WTC11 (cell line): ENCODE data around the gene RBFOX1. TPM values are rescaled to one million over a fixed set of nuclear protein-coding genes. Genes with fewer than 3 reads are reported as not detected.

Source experiments
- ATAC-seq: fragments of 200-7000 bp; cut with Tn5 transposase; 2 replicates; pipeline ENCODE4 v1.10.0; 2021; ENCODE audit warnings: mild to moderate bottlenecking, moderate library complexity
- CTCF ChIA-PET: fragments of 300-600 bp; sonication (Branson Sonifier 250); formaldehyde crosslinking; loops from one replicate; lab custom pipeline; 2021; ENCODE audit warnings: antibody characterized with exemption; lab: Charles Lee
- POLR2A ChIA-PET: fragments of 350-600 bp; sonication (Branson Sonifier 250); formaldehyde crosslinking; loops from one replicate; lab custom pipeline; 2021; ENCODE audit warnings: antibody characterized with exemption; lab: Charles Lee
- DNase-seq: peaks from one replicate; pipeline ENCODE4 v3.0.0; 2021; ENCODE audit warnings: low spot score
- H3K27ac Mint-ChIP-seq: 2 replicates; pipeline ENCODE4 v1.8.0; 2021; ENCODE audit warnings: mixed read lengths
- H3K27me3 Mint-ChIP-seq: 2 replicates; pipeline ENCODE4 v1.8.0; 2021; ENCODE audit warnings: low read depth, mild to moderate bottlenecking, moderate library complexity, mixed read lengths
- H3K36me3 Mint-ChIP-seq: 2 replicates; pipeline ENCODE4 v1.8.0; 2021; ENCODE audit warnings: mixed read lengths
- H3K4me1 Mint-ChIP-seq: 2 replicates; pipeline ENCODE4 v1.8.0; 2022; ENCODE audit warnings: mixed read lengths
- H3K4me3 Mint-ChIP-seq: 2 replicates; pipeline ENCODE4 v1.8.0; 2021; ENCODE audit warnings: mild to moderate bottlenecking, moderate library complexity, mixed read lengths
- H3K9me3 Mint-ChIP-seq: 2 replicates; pipeline ENCODE4 v1.8.0; 2021; ENCODE audit warnings: mixed read lengths
- ATF6 ChIP-seq: sonication (generic); formaldehyde crosslinking; IDR thresholded peaks from 2 replicates; pipeline ENCODE4 v1.8.1; 2023; ENCODE audit warnings: mild to moderate bottlenecking, missing genetic modification reagents
- CREM ChIP-seq: sonication (generic); formaldehyde crosslinking; IDR thresholded peaks from 2 replicates; pipeline ENCODE4 v1.8.1; 2022; ENCODE audit warnings: mild to moderate bottlenecking, missing genetic modification reagents, moderate library complexity
- CTCF ChIP-seq: fragments of 200-600 bp; IDR thresholded peaks from 2 replicates; pipeline ENCODE4 v1.8.0; 2022; ENCODE audit warnings: antibody characterized with exemption
- E2F5 ChIP-seq: sonication (generic); formaldehyde crosslinking; IDR thresholded peaks from 2 replicates; pipeline ENCODE4 v1.8.1; 2022; ENCODE audit warnings: mild to moderate bottlenecking, moderate library complexity, missing genetic modification reagents
- EMX1 ChIP-seq: fragments of 250-450 bp; sonication (Bioruptor Pico); IDR thresholded peaks from 2 replicates; pipeline ENCODE4 v1.8.0; 2021; ENCODE audit warnings: mild to moderate bottlenecking
- FOXK1 ChIP-seq: sonication (generic); formaldehyde crosslinking; IDR thresholded peaks from 2 replicates; pipeline ENCODE4 v1.8.0; 2022; ENCODE audit warnings: mild to moderate bottlenecking, moderate library complexity, missing genetic modification reagents
- GRHL2 ChIP-seq: fragments of 250-450 bp; sonication (Bioruptor Pico); IDR thresholded peaks from 2 replicates; pipeline ENCODE4 v1.8.0; 2022; ENCODE audit warnings: mild to moderate bottlenecking, moderate library complexity; ENCODE audit not compliant: insufficient replicate concordance, severe bottlenecking
- NR3C1 ChIP-seq: sonication (generic); formaldehyde crosslinking; conservative IDR thresholded peaks from 2 replicates; pipeline ENCODE4 v1.8.1; 2023; ENCODE audit warnings: low read depth, mild to moderate bottlenecking, missing genetic modification reagents
- PREB ChIP-seq: sonication (generic); formaldehyde crosslinking; IDR thresholded peaks from 2 replicates; pipeline ENCODE4 v1.8.1; 2022; ENCODE audit warnings: mild to moderate bottlenecking, missing genetic modification reagents, moderate library complexity, borderline replicate concordance
- RELA ChIP-seq: sonication (generic); formaldehyde crosslinking; IDR thresholded peaks from 2 replicates; pipeline ENCODE4 v1.8.1; 2022; ENCODE audit warnings: missing genetic modification reagents, mild to moderate bottlenecking, borderline replicate concordance
- SOX15 ChIP-seq: fragments of 250-450 bp; sonication (Bioruptor Pico); IDR thresholded peaks from 2 replicates; pipeline ENCODE4 v1.9.0; 2021; ENCODE audit warnings: mild to moderate bottlenecking
- ZNF121 ChIP-seq: sonication (generic); formaldehyde crosslinking; IDR thresholded peaks from 2 replicates; pipeline ENCODE4 v1.8.0; 2023; ENCODE audit warnings: missing genetic modification reagents
- ZNF281 ChIP-seq: sonication (generic); formaldehyde crosslinking; IDR thresholded peaks from 2 replicates; pipeline ENCODE4 v1.8.0; 2023; ENCODE audit warnings: mild to moderate bottlenecking, missing genetic modification reagents
- ZNF396 ChIP-seq: fragments of 250-450 bp; sonication (Bioruptor Pico); IDR thresholded peaks from 2 replicates; pipeline ENCODE4 v1.8.0; 2021; ENCODE audit warnings: mild to moderate bottlenecking, moderate library complexity, borderline replicate concordance
- ZNF416 ChIP-seq: fragments of 250-450 bp; sonication (Bioruptor Pico); IDR thresholded peaks from 2 replicates; pipeline ENCODE4 v1.9.0; 2021; ENCODE audit warnings: mild to moderate bottlenecking, inconsistent platforms
- ZSCAN18 ChIP-seq: fragments of 250-450 bp; sonication (Bioruptor Pico); IDR thresholded peaks from 2 replicates; pipeline ENCODE4 v2.1.2; 2022; ENCODE audit warnings: mild to moderate bottlenecking, moderate library complexity
- total RNA-seq: library from RNA; stranded (reverse); gene quantifications from 3 replicates; pipeline ENCODE4 v1.2.3, GENCODE V29; 2021

RBFOX1 gene
- total RNA-seq, 1 experiment from 2014 or later, result 1.1 TPM

- Mint-ChIP-seq H3K4me3 (no peak overlapping the region), H3K36me3 (peaks cover 48% of the 10 kb centered on the region), H3K27me3 (peaks cover 3% of the 10 kb centered on the region; the same call in 1 of the 2 replicates), H3K27ac (no peak overlapping the region), H3K4me1 (peaks cover 6% of the 10 kb centered on the region), H3K9me3 (peaks cover 67% of the 10 kb centered on the region)
- no peak for TF ChIP-seq FOXK1 (CRISPR knock-in tag)
- TF ChIP-seq EMX1, result no peak
- no peak for TF ChIP-seq E2F5 (CRISPR knock-in tag)
- TF ChIP-seq ZSCAN18 (CRISPR knock-in tag), result no peak
- no peak for TF ChIP-seq CTCF
- no peak for TF ChIP-seq SOX15 (CRISPR knock-in tag)
- no peak for TF ChIP-seq CREM (CRISPR knock-in tag)
- TF ChIP-seq ATF6, result no peak
- no peak for TF ChIP-seq RELA (CRISPR knock-in tag)
- no peak for TF ChIP-seq ZNF121 (CRISPR knock-in tag)
- no peak for TF ChIP-seq ZNF396 (CRISPR knock-in tag)
- TF ChIP-seq PREB (CRISPR knock-in tag), result no peak
- TF ChIP-seq NR3C1 (CRISPR knock-in tag), result no peak
- TF ChIP-seq GRHL2, result no peak
- no peak for TF ChIP-seq ZNF416
- TF ChIP-seq ZNF281 (CRISPR knock-in tag), result no peak
- DNase-seq (no peak), ATAC-seq (no peak)
- POLR2A ChIA-PET, result no interaction called here
- CTCF ChIA-PET, result no interaction called here
These were observed 172.2 kb downstream of the RBFOX1 start for GRCh38 chr16:7504844-7505243.

- POLR2A ChIA-PET, result no interaction called here
These were observed 172.8 kb downstream of the RBFOX1 start for GRCh38 chr16:7505495-7505894.

More at GRCh38 chr16:7505495-7505894, 172.8 kb downstream of the RBFOX1 start:
- peaks cover 48% of the 10 kb centered on the region for H3K36me3 Mint-ChIP-seq
- H3K4me3 Mint-ChIP-seq, result no peak overlapping the region
- peaks cover 13% of the 10 kb centered on the region for H3K4me1 Mint-ChIP-seq
- no peak for ATAC-seq
- CTCF ChIA-PET, result no interaction called here
- no peak for TF ChIP-seq NR3C1 (CRISPR knock-in tag)
- no peak for TF ChIP-seq ZNF121 (CRISPR knock-in tag)
- TF ChIP-seq, all 79 proteins: peak for 0
- Mint-ChIP-seq H3K27me3 (peaks cover 3% of the 10 kb centered on the region; the same call in 1 of the 2 replicates), H3K9me3 (peaks cover 61% of the 10 kb centered on the region), H3K27ac (no peak overlapping the region)
- no peak for DNase-seq
